Keratinocyte (primary cell): ENCODE results near the gene POU4F3.

Source experiments
- EZH2 ChIP-seq: IDR thresholded peaks from one replicate; pipeline ENCODE4 v1.6.1; 2012; ENCODE audit warnings: inconsistent platforms, mild to moderate bottlenecking, low read length, moderate library complexity
- TF ChIP-seq, protein P1 (sequence below), 3 experiments: IDR thresholded peaks in 1 of 3; conservative IDR thresholded peaks in 1 of 3; optimal IDR thresholded peaks in 1 of 3; 2 replicates in 2 of 3; 3 replicates in 1 of 3; pipeline versions ENCODE3 to v1.5.1; 2011; ENCODE audit warnings: low read length in 3 of 3, mild to moderate bottlenecking in 3 of 3, moderate library complexity in 2 of 3, control low read depth in 1 of 3, inconsistent platforms in 1 of 3; ENCODE audit not compliant: insufficient read depth in 2 of 3; ENCODE audit errors: extremely low read depth in 1 of 3

DNA sequence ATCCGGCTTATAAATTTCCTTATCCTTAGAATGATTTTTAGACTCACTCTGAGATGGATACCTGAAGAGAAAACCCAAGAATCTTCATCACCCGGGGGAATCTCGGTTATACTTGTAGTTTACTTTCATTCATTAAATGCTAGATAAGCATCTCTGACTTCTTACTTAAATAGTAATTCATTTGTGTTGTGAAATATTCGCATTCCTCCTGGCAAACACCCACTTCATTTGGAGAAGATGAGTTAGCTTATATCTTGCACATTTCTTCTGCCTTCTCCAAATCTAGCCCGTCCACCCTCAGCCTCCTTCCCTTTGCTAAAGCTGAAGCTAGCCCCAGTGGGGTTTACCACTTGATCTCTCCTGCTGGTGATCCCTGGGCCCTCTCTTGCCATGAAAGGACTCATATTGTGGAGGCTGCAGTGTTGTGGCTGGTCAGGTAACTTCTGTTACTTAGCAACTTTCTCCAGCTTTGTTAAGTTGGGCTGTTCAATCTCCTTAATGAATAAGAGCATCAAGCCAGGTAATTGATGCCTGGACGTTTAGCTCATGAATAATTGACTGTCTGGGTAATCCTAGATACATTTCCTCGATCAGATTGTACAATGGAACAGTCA lies 11.3 kb upstream of the POU4F3 start:
- TF ChIP-seq, protein P1, sequence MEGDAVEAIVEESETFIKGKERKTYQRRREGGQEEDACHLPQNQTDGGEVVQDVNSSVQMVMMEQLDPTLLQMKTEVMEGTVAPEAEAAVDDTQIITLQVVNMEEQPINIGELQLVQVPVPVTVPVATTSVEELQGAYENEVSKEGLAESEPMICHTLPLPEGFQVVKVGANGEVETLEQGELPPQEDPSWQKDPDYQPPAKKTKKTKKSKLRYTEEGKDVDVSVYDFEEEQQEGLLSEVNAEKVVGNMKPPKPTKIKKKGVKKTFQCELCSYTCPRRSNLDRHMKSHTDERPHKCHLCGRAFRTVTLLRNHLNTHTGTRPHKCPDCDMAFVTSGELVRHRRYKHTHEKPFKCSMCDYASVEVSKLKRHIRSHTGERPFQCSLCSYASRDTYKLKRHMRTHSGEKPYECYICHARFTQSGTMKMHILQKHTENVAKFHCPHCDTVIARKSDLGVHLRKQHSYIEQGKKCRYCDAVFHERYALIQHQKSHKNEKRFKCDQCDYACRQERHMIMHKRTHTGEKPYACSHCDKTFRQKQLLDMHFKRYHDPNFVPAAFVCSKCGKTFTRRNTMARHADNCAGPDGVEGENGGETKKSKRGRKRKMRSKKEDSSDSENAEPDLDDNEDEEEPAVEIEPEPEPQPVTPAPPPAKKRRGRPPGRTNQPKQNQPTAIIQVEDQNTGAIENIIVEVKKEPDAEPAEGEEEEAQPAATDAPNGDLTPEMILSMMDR (optimal IDR thresholded peaks at IDR 0.05 in 1 of 3, IDR thresholded peaks at IDR 0.05 in 1 of 3, conservative IDR thresholded peaks at IDR 0.05 in 1 of 3; ENCODE audit: extremely low read depth in 1 of 3, insufficient read depth in 2 of 3, low read length in 3 of 3): no peak
- TF ChIP-seq EZH2: no peak
